Fibroblast of mammary gland (primary cell): ENCODE results near the gene TCP11L1.

ENCODE experiments used
- DNase-seq: peaks from one replicate; pipeline ENCODE4 v3.0.0-alpha.2; 2010; ENCODE audit warnings: low read depth
- H3K4me3 ChIP-seq: 2 replicates; pipeline ENCODE4 v1.5.1; 2011; ENCODE audit warnings: low read depth, mild to moderate bottlenecking, low read length, moderate library complexity; ENCODE audit not compliant: control insufficient read depth
- TF ChIP-seq, protein P1 (sequence below): conservative IDR thresholded peaks from 2 replicates; pipeline ENCODE4 v1.5.1; 2011; ENCODE audit warnings: low read depth, low read length, inconsistent platforms; ENCODE audit not compliant: control insufficient read depth, insufficient read depth

The TCP11L1 gene

GRCh38 chr11:33057284-33057683 lies 17.9 kb downstream of the TCP11L1 start:
- TF ChIP-seq, protein P1, sequence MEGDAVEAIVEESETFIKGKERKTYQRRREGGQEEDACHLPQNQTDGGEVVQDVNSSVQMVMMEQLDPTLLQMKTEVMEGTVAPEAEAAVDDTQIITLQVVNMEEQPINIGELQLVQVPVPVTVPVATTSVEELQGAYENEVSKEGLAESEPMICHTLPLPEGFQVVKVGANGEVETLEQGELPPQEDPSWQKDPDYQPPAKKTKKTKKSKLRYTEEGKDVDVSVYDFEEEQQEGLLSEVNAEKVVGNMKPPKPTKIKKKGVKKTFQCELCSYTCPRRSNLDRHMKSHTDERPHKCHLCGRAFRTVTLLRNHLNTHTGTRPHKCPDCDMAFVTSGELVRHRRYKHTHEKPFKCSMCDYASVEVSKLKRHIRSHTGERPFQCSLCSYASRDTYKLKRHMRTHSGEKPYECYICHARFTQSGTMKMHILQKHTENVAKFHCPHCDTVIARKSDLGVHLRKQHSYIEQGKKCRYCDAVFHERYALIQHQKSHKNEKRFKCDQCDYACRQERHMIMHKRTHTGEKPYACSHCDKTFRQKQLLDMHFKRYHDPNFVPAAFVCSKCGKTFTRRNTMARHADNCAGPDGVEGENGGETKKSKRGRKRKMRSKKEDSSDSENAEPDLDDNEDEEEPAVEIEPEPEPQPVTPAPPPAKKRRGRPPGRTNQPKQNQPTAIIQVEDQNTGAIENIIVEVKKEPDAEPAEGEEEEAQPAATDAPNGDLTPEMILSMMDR = no peak
- DNase-seq = no peak
- H3K4me3 ChIP-seq = no peak overlapping the region

GRCh38 chr11:33059331-33060007 lies 20.1 kb downstream of the TCP11L1 start:
- TF ChIP-seq, protein P1 = no peak
- H3K4me3 ChIP-seq = no peak overlapping the region
- no peak for DNase-seq

DNA sequence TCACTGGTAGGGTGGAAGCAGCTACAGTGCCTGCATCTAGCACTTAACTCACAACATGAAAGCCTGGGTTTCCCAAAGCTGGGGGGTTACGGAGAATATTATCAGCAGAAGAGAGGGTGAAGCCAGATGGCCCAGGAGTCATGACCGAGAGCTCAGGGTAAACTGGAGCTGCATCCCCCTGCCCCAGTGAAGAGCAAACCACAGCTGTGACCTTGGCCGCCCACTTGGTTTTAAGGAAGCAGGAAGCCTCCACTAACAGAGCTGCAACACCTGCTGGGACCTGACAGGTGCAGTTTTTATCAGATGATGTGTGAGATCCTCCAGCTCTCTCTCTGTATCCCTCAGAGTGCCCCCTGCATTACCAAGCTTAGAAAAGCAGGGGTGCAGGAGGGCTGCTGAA lies 20.9 kb downstream of the TCP11L1 start:
- TF ChIP-seq, protein P1 = no peak
- DNase-seq = no peak
- H3K4me3 ChIP-seq = no peak overlapping the region

DNA sequence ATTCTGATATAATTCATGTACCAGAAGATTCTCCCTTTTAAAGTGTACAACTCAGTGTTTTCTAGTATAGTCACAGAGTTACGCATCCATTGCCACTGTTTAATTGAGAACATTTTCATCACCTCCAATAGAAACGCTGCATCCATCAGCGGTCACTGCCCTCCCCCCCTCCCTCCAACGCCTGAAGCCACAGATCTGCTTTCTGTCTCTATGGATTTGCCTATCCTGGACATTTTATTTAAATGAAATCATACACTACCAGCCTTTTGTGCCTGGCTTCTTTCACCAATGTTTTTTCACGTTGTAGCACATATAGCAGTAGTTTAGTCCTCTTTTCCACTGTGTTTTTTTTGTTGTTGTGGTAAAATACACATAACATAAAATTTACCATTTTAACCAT lies 22.8 kb downstream of the TCP11L1 start:
- DNase-seq = no peak
- H3K4me3 ChIP-seq = no peak overlapping the region
- TF ChIP-seq, protein P1 = no peak

GRCh38 chr11:33063326-33063881 lies 24.0 kb downstream of the TCP11L1 start:
- peak; percentile 74 for DNase-seq
- no peak overlapping the region for H3K4me3 ChIP-seq
- TF ChIP-seq, protein P1 = no peak

DNA sequence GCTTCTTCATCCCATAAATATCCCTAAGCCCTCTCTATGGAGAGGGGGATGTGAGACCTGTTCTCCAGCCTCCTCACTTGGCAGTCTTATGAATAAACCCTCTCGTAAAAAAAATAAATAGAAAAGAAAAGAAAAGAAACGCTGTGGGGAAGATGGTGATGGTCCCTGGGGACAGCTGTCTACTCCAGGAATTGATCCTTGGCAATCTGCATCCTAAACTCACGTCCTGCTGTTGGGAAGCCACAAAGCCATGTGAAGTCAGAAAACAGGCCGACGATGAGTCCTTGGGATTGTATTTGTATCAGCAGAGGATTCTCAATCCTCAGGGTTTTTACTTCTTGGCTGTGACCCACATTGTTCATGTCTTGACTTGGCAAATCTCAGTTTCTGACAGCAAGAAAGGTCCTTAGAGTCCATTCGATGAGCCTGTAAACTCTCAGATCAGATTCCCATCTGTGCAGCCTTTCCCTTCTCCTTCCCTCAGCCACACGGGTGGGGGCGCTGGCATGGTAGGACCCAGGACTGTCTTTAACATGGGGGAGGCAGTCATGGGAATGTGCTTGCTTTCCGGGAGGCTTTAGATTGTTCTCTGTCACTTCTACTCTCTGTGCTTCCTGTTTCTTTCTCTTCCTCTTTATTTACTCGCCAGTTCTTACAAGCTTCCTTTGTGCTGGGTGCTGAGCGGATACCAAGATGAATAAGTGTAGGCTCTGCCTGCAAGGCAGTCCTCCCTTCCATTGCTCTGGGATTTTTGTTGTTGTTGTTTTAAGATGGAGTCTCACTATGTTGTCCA lies 24.9 kb downstream of the TCP11L1 start:
- TF ChIP-seq, protein P1 = no peak
- no peak overlapping the region for H3K4me3 ChIP-seq
- DNase-seq = peak; percentile 36
